Activated T-cell treated with anti-CD3 and anti-CD28 coated beads for 24 hours (primary cell): ENCODE results near the gene SIX5.
"Not testable (repeated sequence)": the region's sequence is repeated elsewhere in the genome, so short reads cannot be mapped to it uniquely, and the experiment has no call there.

Source experiments
- DNase-seq: peaks from one replicate; pipeline ENCODE4 v3.0.0-alpha.2; 2020; ENCODE audit warnings: low read depth

Gene SIX5

DNA sequence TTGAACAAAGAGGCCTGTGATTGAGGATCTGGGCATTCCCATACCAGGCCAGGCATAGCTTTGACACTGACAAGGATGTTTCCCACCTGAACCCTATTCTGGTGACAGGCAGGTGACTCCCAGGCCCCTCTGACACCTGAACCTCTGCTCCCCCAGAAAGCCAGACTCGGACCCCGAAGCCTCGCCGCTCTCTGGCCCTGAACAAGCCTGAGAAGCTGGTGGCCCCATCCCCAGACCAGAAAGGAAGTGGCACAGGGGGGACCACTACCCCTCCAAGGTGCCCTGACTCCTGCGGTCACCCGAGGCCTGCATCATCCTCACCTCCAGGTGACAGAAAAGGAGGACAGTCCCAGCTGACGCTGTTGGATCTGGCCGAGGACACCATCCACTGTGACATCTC lies 14.7 kb downstream of the SIX5 start:
- no peak for DNase-seq

DNA sequence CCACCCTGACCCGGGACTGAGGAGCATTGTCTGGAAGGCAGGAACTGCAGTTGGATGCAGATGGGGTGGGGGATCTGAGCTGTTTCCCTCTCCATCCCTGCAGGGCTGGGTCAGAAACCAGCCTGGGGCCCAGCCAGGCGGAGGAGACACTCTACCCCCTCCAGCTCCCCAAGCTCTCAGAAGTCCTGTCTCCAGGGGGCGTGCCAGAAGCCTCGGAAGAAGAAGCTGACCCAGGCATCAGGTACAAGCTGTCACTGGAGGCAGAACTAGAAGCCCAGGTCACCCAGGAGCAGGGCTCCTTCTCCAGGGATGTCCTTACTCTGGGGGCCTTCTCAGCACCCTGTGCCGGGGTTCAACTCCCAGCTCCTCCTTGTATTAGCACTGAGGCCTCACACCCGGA lies 15.5 kb downstream of the SIX5 start:
- DNase-seq = no peak

DNA sequence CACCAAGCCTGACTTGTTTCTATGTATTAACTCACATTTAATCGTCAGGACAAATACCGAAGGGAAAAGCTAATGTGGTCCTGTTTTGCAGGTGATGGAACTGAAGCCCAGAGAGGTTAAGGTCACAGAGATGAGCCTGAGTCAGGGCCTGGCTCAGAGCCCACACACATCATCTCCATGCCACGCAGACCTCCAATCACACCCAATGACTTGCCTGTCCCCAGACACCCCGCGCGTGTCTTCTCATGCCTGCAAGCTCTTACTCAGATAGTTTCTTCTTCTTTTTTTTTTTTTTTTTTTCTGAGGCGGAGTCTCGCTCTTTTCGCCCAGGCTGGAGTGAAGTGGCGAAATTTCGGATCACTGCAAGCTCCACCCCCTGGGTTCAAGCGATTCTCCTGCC lies 16.4 kb downstream of the SIX5 start:
- no peak for DNase-seq

DNA sequence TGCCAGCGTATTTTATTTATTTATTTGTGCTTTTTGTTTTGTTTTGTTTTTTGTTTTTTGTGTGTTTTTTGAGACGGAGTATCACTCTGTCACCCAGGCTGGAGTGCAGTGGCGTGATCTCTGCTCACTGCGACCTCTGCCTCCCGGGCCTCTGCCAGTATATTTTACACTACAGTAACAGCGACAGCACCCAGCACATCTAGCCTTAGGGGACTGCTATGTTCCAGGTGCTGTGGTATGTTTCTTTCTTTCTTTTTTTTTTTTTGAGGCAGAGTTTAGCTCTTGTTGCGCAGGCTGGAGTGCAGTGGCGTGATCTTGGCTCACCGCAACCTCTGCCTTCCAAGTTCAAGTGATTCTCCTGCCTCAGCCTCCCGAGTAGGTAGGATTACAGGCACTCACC lies 17.6 kb downstream of the SIX5 start:
- not testable (repeated sequence) for DNase-seq

DNA sequence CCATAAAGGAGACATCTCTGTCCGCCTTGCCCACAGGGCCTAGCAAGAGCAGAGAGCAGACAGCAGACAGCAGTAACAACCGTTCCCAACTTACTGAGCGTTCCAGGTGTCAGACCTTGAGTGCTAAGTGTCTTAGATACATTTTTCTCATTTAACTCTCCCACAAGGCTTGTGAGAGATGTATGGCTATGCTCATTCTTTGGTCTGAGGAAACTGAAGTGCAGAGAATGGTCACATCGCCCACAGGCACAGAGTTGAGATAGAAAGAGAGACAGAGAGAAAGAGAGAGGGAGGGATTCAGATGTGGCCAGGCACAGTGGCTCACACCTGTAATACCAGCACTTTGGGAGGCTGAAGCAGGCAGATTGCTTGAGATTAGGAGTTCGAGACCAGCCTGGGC lies 21.5 kb downstream of the SIX5 start:
- DNase-seq = no peak

DNA sequence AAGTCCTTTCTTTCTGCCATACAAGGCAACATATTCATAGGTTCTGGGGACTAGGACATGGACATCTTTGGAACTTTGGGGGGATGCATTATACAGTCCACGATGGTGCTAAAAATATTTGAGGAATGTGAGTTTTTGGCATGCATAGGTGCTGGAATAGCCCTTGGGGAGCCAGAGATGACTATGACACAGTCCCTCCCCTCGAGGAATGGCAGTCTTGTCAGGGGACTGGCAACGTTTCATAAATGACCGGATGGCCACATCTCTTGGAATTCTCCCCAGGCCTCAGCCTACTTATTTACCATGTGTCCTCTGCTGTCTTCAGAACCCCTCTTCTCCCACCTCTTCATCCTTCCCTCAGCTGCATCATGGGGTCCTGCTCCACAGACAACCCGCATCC lies 22.2 kb downstream of the SIX5 start:
- DNase-seq = no peak

DNA sequence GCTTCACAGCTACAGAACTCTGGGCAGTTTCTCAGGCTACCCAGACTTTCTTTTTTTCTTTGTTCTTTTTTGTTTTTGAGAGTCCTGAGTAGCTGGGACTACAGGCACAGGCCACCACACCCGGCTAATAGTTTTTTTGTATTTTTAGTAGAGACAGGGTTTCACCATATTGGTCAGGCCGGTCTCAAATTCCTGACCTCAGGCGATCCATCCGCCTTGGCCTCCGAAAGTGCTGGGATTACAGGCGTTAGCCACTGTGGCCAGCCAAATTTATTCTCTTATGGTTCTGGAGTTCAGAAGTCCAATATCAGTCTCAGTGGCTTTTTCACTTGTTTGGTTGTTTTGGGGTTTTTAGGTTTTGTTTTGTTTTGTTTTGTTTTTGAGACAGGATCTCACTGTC lies 23.4 kb downstream of the SIX5 start:
- DNase-seq = no peak

DNA sequence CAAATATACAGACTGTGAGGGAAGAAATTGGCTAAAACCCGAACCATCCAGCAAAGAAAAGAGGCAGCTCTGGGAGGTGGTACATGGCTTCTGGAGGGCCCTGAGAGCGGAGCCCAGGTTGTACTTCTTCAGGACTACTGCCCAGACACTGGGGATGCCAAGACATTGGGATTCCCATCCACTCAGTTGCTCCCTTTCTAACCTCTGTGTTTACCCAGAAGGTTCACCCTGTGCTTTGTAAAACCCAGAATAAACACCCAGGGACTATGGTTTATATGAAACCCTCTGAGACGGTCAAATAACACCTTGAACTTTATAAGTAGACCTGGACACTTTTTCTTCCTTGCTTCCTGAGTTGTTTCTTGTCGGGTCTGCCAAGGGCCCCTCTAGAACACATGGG lies 26.1 kb downstream of the SIX5 start:
- DNase-seq = no peak

DNA sequence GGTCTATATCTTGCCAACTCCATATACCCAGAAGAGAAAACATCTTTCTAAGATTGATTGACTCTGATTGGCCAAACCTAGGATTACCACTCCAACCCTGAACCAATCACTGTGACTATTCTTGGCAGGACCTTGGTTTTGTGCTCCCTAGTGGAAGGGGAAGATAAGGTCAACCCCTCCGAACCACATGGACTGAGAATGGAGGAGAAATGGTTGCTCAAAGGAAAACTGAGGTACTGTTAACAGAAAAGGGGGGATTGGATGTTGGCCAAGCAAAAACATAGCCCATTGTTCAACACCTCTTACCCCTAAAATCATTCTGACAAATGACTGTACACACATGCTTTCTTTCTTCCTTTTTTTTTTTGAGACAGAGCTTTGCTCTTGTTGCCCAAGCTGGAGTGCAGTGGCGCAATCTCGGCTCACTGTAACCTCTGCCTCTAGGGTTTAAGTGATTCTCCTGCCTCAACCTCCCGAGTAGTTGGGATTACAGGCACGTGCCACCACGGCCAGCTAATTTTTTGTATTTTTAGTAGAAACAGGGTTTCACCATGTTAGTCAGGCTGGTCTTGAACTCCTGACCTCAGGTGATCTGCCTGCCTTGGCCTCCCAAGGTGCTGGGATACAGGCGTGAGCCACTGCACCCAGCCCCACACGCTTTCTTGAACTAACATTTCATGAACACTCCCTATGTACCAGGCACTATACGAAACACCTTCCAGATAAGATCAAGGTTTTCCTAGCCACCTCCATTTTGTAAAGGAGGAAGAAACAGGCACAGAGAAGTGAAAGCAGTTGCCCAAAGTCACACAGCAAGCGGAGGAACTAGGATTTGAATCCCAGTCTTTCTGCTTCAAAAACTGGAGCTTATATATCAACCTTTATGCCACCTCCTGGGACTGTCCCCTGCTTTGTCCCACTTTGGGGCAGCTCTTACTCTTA lies 29.3 kb downstream of the SIX5 start:
- no peak for DNase-seq

DNA sequence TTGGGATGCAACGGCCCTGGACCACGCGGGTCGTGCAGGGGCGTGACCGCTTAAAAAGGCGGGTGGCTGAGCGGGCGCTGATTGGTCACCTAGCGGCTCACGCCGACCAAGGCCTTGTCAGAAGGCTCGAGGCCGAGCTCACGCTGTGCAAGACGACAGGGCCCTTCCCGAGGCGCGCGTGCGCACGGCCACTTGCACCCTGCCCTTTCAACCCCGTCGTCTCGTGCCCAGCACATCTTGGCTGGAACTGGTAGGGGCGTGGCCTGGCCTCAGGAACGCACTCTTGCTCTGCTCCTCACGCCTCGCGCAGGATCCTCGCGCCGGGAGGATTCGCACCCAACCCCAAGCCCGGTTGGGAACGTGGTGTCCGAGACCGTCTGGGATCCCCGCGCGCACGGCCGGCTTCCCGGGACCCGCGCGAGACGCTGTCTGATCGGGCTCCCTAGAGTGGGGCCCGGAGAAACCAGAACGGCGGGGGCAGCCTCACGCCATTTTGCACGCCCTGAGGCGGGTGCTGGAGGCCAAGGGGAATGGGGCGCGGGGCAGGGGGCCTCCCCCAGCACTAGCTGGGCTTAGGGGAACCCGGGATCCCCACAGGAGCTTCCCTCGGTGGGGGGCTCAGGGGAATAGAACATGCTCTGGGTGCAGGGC lies 35.8 kb downstream of the SIX5 start, which contains the start of gene MEIOSIN:
TSS of gene MEIOSIN (plus strand) at position 280 of the 651 bp plus-strand sequence. CDS start 1,938 bp downstream, outside the sequence.
- no peak for DNase-seq

DNA sequence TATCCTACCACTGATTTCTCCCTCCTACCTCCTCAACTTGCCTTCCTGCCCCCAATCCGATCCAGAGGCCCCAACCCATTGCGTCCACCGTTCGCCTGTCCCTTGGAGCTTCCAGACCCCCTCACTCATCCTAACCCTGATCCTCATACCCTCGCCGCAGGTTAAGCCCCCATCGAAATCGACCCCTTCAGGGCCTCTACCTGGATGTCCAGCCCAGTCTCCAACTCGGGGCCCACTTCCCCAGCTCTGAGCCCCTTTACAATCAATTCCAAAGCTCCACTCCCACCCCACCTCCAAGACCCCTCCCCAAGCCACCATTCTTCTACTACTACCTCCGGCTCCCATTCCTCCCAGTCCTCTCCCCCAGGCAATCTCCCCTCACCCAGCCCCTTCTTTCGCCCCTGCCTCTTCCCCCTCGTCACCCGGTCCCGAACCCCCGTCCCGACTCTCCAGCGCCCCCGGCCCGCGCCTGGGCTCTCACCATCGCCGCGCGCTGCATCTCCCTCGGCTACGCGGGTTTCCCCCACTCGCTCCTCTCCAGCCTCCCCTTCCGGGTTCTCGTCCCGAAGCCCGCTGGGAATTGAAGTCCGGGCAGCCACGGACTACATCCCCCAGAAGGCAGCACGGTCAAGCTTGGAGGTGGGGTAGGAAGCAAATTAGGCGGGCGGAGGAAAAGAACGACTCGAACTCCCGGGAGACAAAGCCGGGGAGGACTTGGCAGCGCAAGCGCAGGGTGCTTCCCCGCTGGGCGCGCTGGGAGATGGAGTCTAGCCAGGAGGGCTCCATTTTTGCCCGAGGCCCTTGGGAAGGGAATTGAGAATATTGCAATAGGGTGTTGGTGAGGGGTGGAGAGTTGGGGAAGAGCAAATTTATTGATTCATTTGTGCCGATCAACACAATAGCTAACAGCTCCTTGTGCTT lies 38.4 kb downstream of the SIX5 start, which contains the start of gene FBXO46:
TSS of gene FBXO46 (minus strand) at position 529 of the 921 bp plus-strand sequence. CDS start 17,401 bp downstream, outside the sequence.
- DNase-seq = peak; percentile 94

DNA sequence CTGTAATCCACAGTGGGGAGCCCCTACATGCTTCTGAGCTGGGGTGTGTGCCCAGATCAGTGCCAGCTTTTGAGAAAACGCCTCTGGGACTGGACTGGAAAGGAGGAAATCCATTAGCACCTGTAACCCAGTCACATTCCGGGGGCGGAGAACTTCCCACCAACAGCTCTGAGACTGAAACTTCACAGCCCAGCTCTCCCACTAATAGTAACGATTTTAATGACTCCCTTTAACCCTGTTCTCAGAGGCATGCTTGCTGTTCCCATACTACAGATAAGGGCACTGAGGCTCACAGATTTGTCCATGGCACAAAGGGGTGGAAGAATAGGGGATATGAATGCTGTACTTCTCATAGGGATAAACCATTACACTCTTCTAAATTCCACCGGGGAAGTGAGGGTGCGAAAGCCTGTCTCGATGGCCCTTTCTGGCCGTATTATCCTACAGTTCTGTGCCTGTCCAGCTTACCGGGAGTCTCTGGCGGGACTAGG lies 39.2 kb downstream of the SIX5 start:
- no peak for DNase-seq

DNA sequence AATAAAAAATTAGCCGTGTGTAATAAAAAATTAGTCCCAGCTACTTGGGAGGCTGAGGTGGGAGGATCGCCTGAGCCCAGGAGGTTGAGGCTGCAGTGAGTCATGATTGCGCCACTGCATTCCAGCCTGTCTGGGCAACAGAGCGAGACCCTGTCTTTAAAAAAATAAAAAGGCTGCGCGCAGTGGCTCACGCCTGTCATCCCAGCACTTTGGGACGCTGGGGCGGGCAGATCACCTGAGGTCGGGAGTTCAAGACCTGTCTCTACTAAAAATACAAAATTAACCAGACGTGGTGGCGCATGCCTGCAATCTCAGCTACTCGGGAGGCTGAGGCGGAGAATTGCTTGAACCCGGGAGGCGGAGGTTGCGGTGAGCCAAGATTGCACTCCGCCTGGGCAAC lies 40.4 kb downstream of the SIX5 start:
- not testable (repeated sequence) for DNase-seq

DNA sequence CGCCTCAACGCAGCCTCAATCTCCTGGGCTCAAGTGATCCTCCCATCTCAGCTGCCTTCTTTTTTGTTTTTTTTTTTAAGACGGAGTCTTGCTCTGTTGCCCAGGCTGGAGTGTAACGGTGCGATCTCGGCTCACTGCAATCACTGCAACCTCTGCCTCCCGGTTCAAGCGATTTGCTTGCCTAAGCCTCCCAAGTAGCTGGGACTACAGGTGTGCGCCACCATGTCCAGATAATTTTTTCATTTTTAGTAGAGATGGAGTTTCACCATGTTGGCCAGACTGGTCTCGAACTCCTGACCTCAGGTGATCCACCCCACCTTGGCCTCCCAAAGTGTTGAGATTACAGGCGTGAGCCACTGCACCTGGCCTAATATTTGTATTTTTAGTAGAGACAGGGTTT lies 49.0 kb downstream of the SIX5 start:
- DNase-seq = not testable (repeated sequence)

DNA sequence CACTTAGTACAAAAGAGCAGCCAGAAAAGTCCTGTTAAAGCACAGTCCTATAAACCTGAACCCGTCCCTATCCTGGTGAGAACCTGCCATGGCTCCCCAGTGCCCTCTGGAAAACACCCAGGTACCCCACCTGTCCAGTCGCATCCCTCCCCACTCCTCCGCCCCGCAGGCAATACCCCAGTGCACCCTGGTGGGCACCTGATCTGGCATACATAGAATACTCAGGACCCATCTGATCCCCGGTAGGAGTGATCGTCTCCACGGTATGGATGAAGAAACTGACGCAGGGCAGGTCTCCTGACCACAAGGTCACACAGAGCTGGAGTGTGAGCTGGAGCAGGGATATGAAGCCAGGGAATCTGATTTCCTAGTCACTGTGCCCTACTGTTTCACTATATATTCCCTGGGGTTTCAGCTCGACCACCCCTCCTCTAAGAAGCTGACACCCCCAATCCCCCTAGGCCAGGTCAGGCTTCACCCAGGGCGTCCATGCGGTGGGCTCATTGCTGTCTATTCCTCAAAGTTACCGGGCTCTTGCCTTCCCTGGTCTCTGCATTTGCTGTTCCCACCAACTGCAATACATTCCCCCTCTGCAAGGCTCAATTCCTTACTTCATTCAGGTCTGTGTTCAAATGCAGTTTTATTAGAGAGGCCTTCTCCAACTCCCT lies 50.9 kb downstream of the SIX5 start:
- DNase-seq = no peak

DNA sequence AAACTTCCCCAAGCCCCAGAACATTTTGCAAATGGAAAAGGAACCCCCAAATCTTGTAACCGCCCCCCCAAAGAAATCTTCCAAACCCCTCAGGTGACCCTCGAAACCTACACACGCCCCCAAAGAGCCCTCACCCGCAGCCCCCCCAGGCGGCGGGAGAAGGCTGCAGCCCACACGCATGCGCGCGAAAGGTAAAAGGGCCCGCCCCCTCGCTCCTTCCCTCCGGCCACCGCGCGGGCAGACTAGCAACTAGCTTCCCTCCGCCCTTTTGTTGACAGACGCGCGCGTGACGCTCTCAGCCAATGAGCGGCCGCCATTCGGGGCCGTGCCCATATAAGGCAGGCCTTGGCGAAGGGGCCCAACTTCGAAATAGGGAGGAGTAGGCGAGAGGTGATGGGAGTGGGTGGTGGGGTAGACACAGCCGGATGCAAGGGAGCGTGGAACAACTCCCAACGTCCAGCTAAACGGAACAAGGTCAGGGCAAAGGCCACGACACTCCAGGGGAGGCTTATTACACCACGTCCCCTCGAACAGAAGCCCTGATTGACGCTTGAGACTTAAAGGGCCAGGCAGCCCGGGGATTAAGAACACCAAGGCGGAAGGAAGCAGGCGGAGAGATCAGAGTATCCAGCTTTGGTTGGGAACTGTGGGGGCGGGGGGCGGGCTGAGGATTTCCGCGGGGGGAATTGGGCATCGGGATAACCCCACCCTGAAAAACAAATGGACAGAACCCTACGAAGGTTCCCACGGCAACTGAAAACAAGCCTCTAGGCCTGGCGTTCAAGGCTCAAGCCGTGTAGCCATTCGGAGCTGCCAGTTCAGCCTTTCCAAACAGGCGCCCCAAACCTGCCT lies 51.7 kb downstream of the SIX5 start:
- DNase-seq = peak; percentile 95

DNA sequence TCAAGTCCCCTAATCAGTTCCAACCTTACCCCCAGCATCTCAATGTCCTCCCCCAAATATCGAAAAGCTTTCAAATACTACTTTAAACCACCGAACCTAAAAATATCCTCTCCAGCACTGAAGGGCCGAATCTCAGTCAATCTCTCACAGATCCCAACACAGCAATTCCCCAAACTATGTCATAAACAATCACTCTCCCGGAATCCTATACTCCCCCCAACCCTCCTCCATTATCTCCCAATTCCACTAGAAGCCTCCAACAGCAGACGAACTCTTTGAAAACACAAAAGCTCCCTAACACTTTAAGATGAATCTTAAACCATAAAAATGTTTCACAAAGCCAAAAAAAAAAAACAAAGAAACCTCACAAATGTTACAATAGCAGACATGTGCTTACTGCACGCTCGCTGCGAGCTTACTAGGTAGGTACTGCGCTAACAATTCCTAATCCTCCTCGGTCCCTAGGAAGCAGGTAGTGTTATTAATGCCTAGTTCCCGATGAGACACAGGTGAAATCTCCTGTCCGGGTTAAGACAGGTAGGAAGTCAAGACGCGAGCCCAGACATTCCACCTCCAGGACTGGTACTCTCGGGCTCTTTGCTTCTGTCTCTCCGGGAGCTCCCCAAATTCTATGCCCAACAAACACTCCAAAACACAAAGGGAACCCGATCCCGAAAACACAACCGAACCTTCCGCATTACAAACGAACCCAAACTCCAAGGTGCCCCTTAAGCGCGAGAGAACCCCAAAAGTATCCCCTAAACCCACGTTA lies 52.5 kb downstream of the SIX5 start:
- DNase-seq = no peak

DNA sequence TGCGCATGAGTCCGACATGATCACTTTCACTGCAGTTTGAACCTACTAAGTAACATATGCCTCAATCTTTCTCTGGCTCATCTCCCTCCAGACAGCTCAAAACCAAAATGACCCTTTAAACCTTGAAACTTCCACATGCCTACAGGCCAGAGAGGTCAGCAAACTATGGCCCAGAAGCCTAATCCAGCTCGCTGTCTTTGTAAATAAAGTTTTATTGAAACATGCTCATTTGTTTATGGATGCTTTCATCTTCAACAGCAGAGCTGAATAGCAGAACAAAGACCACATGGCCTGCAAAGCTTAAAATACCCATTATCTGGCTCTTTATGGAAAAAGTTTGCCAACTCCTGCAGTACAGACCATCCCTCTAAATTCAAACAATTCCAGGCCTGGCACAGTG lies 53.9 kb downstream of the SIX5 start:
- no peak for DNase-seq
